ENCODE results near the gene EHBP1L1.

Gene EHBP1L1

GRCh38 chr11:65639623-65640482, 64.0 kb downstream of the EHBP1L1 start:
- DNase-seq = peak; percentile 69

DNA sequence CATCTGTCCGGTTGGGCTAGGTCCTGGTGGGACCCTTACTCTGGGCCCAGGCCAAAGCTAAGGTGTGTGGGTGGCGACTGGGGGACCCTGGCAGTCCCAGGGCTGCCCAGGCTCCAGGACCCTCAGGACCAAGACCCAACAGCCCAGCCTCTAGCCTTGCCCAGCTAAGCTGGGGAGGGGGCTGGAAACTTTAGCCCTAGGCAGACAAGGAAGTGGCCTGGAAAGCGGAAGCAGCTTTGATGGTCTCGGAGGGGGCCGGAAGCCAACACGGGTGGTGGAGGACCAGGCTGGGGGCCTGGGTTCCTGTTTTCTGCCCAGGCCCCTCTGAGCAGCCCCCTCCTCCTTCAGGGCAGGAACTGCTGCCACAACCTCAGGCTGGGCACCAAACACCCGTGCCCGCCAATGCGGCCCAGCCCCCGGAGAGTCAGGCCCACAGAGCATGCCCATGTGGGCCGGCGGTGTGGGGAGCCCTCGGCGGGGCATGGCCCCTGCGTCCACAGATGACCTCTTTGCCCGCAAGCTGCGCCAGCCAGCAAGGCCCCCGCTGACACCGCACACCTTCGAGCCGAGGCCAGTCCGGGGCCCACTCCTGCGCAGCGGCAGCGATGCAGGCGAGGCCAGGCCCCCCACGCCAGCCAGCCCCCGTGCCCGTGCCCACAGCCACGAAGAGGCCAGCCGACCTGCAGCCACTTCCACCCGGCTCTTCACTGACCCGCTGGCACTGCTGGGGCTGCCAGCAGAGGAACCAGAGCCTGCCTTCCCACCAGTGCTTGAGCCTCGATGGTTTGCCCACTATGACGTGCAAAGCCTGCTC, 64.8 kb downstream of the EHBP1L1 start:
- peak; percentile 88 for DNase-seq

- DNase-seq = no peak
Observed at GRCh38 chr11:65641297-65642013, 65.6 kb downstream of the EHBP1L1 start.
